NCI-H2171 treated with DMSO at 0.1 percent for 48 hours (cell line): ENCODE data around the gene PBRM1.
A peak's percentile ranks its signal among the peaks of the same experiment; 100 is the strongest.
"Not testable (repeated sequence)": the region's sequence is repeated elsewhere in the genome, so short reads cannot be mapped to it uniquely, and the experiment has no call there.

Experiments used
- DNase-seq: peaks from one replicate; lab custom pipeline; 2025; lab: John Stamatoyannopoulos, UW

PBRM1 gene

GRCh38 chr3:52685709-52686691, at the start of gene PBRM1, which contains the start of gene GNL3:
Gene PBRM1, minus strand, starts transcription at chr3:52685913.
Gene GNL3, plus strand, starts transcription at chr3:52686032. Its CDS starts 61 bp downstream, at chr3:52686093.
- DNase-seq = peak; percentile 79

GRCh38 chr3:52733256-52733891, 47.7 kb upstream of the PBRM1 start:
- no peak for DNase-seq

GRCh38 chr3:52731590-52731989, 45.9 kb upstream of the PBRM1 start:
- no peak for DNase-seq

GRCh38 chr3:52730681-52731080, 45.0 kb upstream of the PBRM1 start:
- no peak for DNase-seq

- DNase-seq = not testable (repeated sequence)
These were observed 43.0 kb upstream of the PBRM1 start for GRCh38 chr3:52728753-52729152.

- no peak for DNase-seq
These were observed 38.8 kb upstream of the PBRM1 start for GRCh38 chr3:52724511-52724910.

GRCh38 chr3:52723935-52724334, 38.2 kb upstream of the PBRM1 start:
- no peak for DNase-seq

- DNase-seq = no peak
These were observed 36.8 kb upstream of the PBRM1 start for GRCh38 chr3:52722491-52722890.

GRCh38 chr3:52721730-52722008, 36.0 kb upstream of the PBRM1 start:
- no peak for DNase-seq

- DNase-seq = no peak
These were observed 35.5 kb upstream of the PBRM1 start for GRCh38 chr3:52721002-52721729.

- no peak for DNase-seq
These were observed 33.9 kb upstream of the PBRM1 start for GRCh38 chr3:52719618-52720017.

- DNase-seq = no peak
These were observed 30.1 kb upstream of the PBRM1 start for GRCh38 chr3:52715714-52716305.

- DNase-seq = no peak
These were observed 28.9 kb upstream of the PBRM1 start for GRCh38 chr3:52714335-52715302.

- DNase-seq = no peak
These were observed 26.8 kb upstream of the PBRM1 start for GRCh38 chr3:52712291-52713212.

- DNase-seq = no peak
These were observed 24.8 kb upstream of the PBRM1 start for GRCh38 chr3:52710512-52710911.

GRCh38 chr3:52707585-52707984, 21.9 kb upstream of the PBRM1 start:
- DNase-seq = no peak

GRCh38 chr3:52705688-52706686, 20.3 kb upstream of the PBRM1 start, which contains the start of the genes GLT8D1 and SPCS1:
Gene GLT8D1, minus strand, starts transcription at chr3:52705791. Its CDS starts 5,331 bp downstream, at chr3:52700460.
Gene SPCS1, plus strand, starts transcription at chr3:52706106. Its CDS starts 141 bp downstream, at chr3:52706247.
- DNase-seq = peak; percentile 72

- DNase-seq = no peak
These were observed 19.6 kb upstream of the PBRM1 start for GRCh38 chr3:52705438-52705687.
